Smooth muscle cell (in vitro differentiated cells): ENCODE measurements around the gene LRIG1. TPM values are rescaled to one million over a fixed set of nuclear protein-coding genes. Genes with fewer than 3 reads are reported as not detected.

Experiments
- DNase-seq: peaks from one replicate; lab custom pipeline; 2025; ENCODE audit not compliant: unreplicated experiment; lab: John Stamatoyannopoulos, UW
- H2AFZ ChIP-seq: fragments of 200-600 bp; sonication (generic); 2 replicates; pipeline ENCODE4 v1.6.0; 2016; ENCODE audit warnings: antibody characterized with exemption, low read depth, mild to moderate bottlenecking
- H3F3A ChIP-seq: fragments of 200-600 bp; sonication (generic); 2 replicates; pipeline ENCODE4 v1.6.0; 2017; ENCODE audit warnings: antibody characterized with exemption, low read depth
- H3K27ac ChIP-seq: fragments of 200-600 bp; sonication (generic); 2 replicates; pipeline ENCODE4 v1.5.1; 2016; ENCODE audit warnings: low read depth, mild to moderate bottlenecking
- H3K27me3 ChIP-seq: fragments of 200-600 bp; sonication (generic); 2 replicates; pipeline ENCODE4 v1.6.1; 2016; ENCODE audit warnings: low read depth, mild to moderate bottlenecking
- H3K36me3 ChIP-seq: fragments of 200-600 bp; sonication (generic); 2 replicates; pipeline ENCODE4 v1.5.1; 2016; ENCODE audit warnings: low read depth
- H3K4me1 ChIP-seq: fragments of 200-600 bp; sonication (generic); 2 replicates; pipeline ENCODE4 v1.5.1; 2016; ENCODE audit warnings: low read depth
- H3K4me2 ChIP-seq: fragments of 200-600 bp; sonication (generic); 2 replicates; pipeline ENCODE4 v1.6.0; 2016; ENCODE audit warnings: mild to moderate bottlenecking
- H3K4me3 ChIP-seq: fragments of 200-600 bp; sonication (generic); 2 replicates; pipeline ENCODE4 v1.5.1; 2016; ENCODE audit warnings: mild to moderate bottlenecking
- H3K79me2 ChIP-seq: fragments of 200-600 bp; sonication (generic); 2 replicates; pipeline ENCODE4 v1.6.0; 2016; ENCODE audit warnings: low read depth, mild to moderate bottlenecking
- H3K9ac ChIP-seq: fragments of 200-600 bp; sonication (generic); 2 replicates; pipeline ENCODE4 v1.6.0; 2016; ENCODE audit warnings: low read depth
- H3K9me3 ChIP-seq: fragments of 200-600 bp; sonication (generic); replicated peaks from 2 replicates; pipeline ENCODE4 v1.5.1; 2016; ENCODE audit warnings: low read depth
- H4K20me1 ChIP-seq: fragments of 200-600 bp; sonication (generic); 2 replicates; pipeline ENCODE4 v1.6.0; 2016; ENCODE audit warnings: low read depth
- WGBS: methylation state at CpG from one replicate; pipeline ENCODE4 v1.1.7; 2016; ENCODE audit warnings: low lambda C conversion rate; 5-methylcytosine and 5-hydroxymethylcytosine counted together
- polyA plus RNA-seq: library from polyadenylated mRNA; unstranded; fragments of >200 nt; fragmentation: Nextera tagmentation; extraction: Ambion mirVana; gene quantifications from 2 replicates; pipeline ENCODE4 v1.2.1, GENCODE V29; 2016
- total RNA-seq: library from RNA; depleted of rRNA; stranded (reverse); fragments of >200 nt; gene quantifications from 2 replicates; pipeline ENCODE4 v1.2.3, GENCODE V29; 2014
- TF ChIP-seq, protein P1 (sequence below): fragments of 200-600 bp; sonication (generic); IDR thresholded peaks from 2 replicates; pipeline ENCODE4 v1.5.1; 2017; ENCODE audit warnings: borderline replicate concordance, mild to moderate bottlenecking, antibody characterized with exemption; ENCODE audit not compliant: insufficient read depth, poor library complexity, severe bottlenecking

The LRIG1 gene
- total and polyA plus RNA-seq, 2 experiments from 2014 or later, result 26.5 to 31.3 TPM

DNA sequence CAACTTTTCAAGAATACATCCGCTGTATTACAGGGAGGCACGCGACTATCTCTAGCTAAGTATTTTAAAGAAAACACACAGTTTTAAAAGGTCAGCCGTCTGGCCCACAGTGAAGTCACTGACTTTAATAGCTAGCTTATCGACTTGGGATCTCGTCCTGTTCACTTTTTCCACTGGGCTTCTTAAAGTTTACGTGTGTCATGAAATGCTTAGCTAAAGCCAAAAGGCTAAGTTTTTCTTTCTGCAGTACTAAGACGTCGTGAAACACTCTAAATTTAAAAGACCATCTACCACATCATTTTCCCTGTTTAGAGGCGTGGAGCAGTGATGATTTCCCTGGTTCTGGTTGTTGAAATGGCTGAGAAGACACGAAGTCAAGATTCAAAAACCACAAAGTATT is 27.1 kb downstream of the LRIG1 start:
- Histone ChIP-seq H3K36me3 (no peaks in the 10 kb centered on the region), H2AFZ (no peak overlapping the region), H3K9ac (peak overlapping the region; percentile 94), H3K27ac (peak overlapping the region; percentile 98), H3K79me2 (peaks cover 39% of the 10 kb centered on the region), H3F3A (no peaks in the 10 kb centered on the region), H3K27me3 (no peaks in the 10 kb centered on the region), H3K4me2 (peak overlapping the region; percentile 80), H3K4me1 (peaks cover 72% of the 10 kb centered on the region), H4K20me1 (no peaks in the 10 kb centered on the region), H3K4me3 (peak overlapping the region; percentile 2), H3K9me3 (no peaks in the 10 kb centered on the region)
- no peak for DNase-seq
- 9% methylated on average over 11 of the region's 11 CpGs for WGBS
- TF ChIP-seq, protein P1, sequence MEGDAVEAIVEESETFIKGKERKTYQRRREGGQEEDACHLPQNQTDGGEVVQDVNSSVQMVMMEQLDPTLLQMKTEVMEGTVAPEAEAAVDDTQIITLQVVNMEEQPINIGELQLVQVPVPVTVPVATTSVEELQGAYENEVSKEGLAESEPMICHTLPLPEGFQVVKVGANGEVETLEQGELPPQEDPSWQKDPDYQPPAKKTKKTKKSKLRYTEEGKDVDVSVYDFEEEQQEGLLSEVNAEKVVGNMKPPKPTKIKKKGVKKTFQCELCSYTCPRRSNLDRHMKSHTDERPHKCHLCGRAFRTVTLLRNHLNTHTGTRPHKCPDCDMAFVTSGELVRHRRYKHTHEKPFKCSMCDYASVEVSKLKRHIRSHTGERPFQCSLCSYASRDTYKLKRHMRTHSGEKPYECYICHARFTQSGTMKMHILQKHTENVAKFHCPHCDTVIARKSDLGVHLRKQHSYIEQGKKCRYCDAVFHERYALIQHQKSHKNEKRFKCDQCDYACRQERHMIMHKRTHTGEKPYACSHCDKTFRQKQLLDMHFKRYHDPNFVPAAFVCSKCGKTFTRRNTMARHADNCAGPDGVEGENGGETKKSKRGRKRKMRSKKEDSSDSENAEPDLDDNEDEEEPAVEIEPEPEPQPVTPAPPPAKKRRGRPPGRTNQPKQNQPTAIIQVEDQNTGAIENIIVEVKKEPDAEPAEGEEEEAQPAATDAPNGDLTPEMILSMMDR, result no peak

DNA sequence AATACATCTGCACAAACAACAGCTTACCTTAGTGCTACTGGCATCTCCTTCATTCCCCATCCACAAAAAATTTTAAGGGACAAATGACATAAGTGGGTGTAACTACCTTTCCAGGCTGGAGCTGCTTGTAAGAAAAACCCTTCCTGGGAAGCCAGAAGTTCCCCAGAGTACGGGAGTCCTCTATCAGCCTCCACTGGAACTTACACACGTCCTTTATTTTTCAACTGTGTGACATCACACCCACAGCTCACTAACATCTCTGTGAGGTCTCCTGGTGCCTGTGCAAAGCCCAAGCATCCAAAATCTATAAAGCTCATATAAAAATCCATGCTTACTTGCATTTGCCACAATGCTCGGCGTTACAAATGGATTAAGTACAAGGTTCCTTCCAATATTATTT is 27.6 kb downstream of the LRIG1 start:
- H3K9me3 ChIP-seq, result no peaks in the 10 kb centered on the region
- no peaks in the 10 kb centered on the region for H4K20me1 ChIP-seq
- TF ChIP-seq, protein P1, result no peak
- no peaks in the 10 kb centered on the region for H3K27me3 ChIP-seq
- DNase-seq, result no peak
- H3K36me3 ChIP-seq, result no peaks in the 10 kb centered on the region
- H3F3A ChIP-seq, result no peaks in the 10 kb centered on the region
- peak overlapping the region; percentile 94 for H3K9ac ChIP-seq
- peak overlapping the region; percentile 98 for H3K27ac ChIP-seq
- H3K4me3 ChIP-seq, result peak overlapping the region; percentile 2
- peak overlapping the region; percentile 80 for H3K4me2 ChIP-seq
- 16% methylated on average over 4 of the region's 4 CpGs for WGBS
- no peak overlapping the region for H2AFZ ChIP-seq
- peaks cover 34% of the 10 kb centered on the region for H3K79me2 ChIP-seq
- peaks cover 72% of the 10 kb centered on the region for H3K4me1 ChIP-seq

GRCh38 chr3:66472313-66473134 is 28.3 kb downstream of the LRIG1 start:
- Histone ChIP-seq H4K20me1 (peaks cover 3% of the 10 kb centered on the region), H3K36me3 (no peaks in the 10 kb centered on the region), H3F3A (no peaks in the 10 kb centered on the region), H3K27ac (peak overlapping the region; percentile 98), H3K9me3 (no peaks in the 10 kb centered on the region), H3K4me3 (peak overlapping the region; percentile 2), H3K79me2 (peaks cover 28% of the 10 kb centered on the region), H2AFZ (no peak overlapping the region), H3K27me3 (no peaks in the 10 kb centered on the region), H3K4me1 (peaks cover 70% of the 10 kb centered on the region), H3K9ac (peak overlapping the region; percentile 94), H3K4me2 (peak overlapping the region; percentile 80)
- no peak for DNase-seq
- TF ChIP-seq, protein P1, result no peak
- WGBS, result 22% methylated on average over 12 of the region's 12 CpGs
